DOHH2 (cell line): ENCODE measurements around the gene VANGL2.

Source experiments
- H3F3A ChIP-seq: fragments of 200-600 bp; sonication (generic), shearing (Covaris generic); 2 replicates; pipeline ENCODE4 v1.6.0; 2016; ENCODE audit warnings: antibody characterized with exemption, mild to moderate bottlenecking; ENCODE audit not compliant: control insufficient read depth, insufficient read depth
- H3K27ac ChIP-seq: fragments of 200-600 bp; sonication (generic); 2 replicates; pipeline ENCODE4 v1.5.1; 2014; ENCODE audit warnings: low read depth, mild to moderate bottlenecking, low read length, moderate library complexity
- H3K27me3 ChIP-seq: fragments of 200-600 bp; sonication (generic); 2 replicates; pipeline ENCODE4 v1.6.1; 2014; ENCODE audit warnings: mild to moderate bottlenecking, low read length, mixed read lengths; ENCODE audit not compliant: control insufficient read depth
- H3K36me3 ChIP-seq: fragments of 200-600 bp; sonication (generic); 2 replicates; pipeline ENCODE4 v1.6.1; 2014; ENCODE audit warnings: mild to moderate bottlenecking, low read length, moderate library complexity, mixed read lengths; ENCODE audit not compliant: control insufficient read depth
- H3K4me1 ChIP-seq: fragments of 200-600 bp; sonication (generic); 2 replicates; pipeline ENCODE4 v1.6.1; 2014; ENCODE audit warnings: mild to moderate bottlenecking, low read length, mixed read lengths; ENCODE audit not compliant: control insufficient read depth
- H3K4me2 ChIP-seq: fragments of 200-600 bp; sonication (generic); 2 replicates; pipeline ENCODE4 v1.6.0; 2014; ENCODE audit warnings: mild to moderate bottlenecking, low read length, moderate library complexity
- H3K4me3 ChIP-seq: fragments of 200-600 bp; sonication (generic); 2 replicates; pipeline ENCODE4 v1.5.1; 2014; ENCODE audit warnings: mild to moderate bottlenecking, low read length, mixed read lengths
- H3K79me2 ChIP-seq: fragments of 200-600 bp; sonication (generic); 2 replicates; pipeline ENCODE4 v1.6.1; 2014; ENCODE audit warnings: mild to moderate bottlenecking, low read length, mixed read lengths; ENCODE audit not compliant: control insufficient read depth
- H3K9me2 ChIP-seq: fragments of 200-600 bp; sonication (generic); replicated peaks from 2 replicates; pipeline ENCODE4 v1.6.1; 2014; ENCODE audit warnings: mild to moderate bottlenecking, low read length, mixed read lengths; ENCODE audit not compliant: control insufficient read depth
- H3K9me3 ChIP-seq: fragments of 200-600 bp; sonication (generic); 2 replicates; pipeline ENCODE4 v1.6.1; 2014; ENCODE audit warnings: antibody characterized with exemption, low read length, mixed read lengths; ENCODE audit not compliant: control insufficient read depth, insufficient read depth
- H4K20me1 ChIP-seq: fragments of 200-600 bp; sonication (generic); 2 replicates; pipeline ENCODE4 v1.6.0; 2014; ENCODE audit warnings: low read depth, mild to moderate bottlenecking, antibody characterized with exemption, low read length, moderate library complexity; ENCODE audit not compliant: control insufficient read depth, insufficient read depth
- EZH2phosphoT487 ChIP-seq: fragments of 200-600 bp; sonication (generic); IDR thresholded peaks from 2 replicates; pipeline ENCODE4 v1.6.1; 2017; ENCODE audit warnings: borderline replicate concordance, mild to moderate bottlenecking, antibody characterized with exemption, low read length, moderate library complexity, mixed read lengths
- TF ChIP-seq, protein P1 (sequence below): fragments of 200-600 bp; sonication (generic); IDR thresholded peaks from one replicate; pipeline ENCODE4 v1.5.1; 2014; ENCODE audit warnings: antibody characterized with exemption, mild to moderate bottlenecking, low read depth, low read length; ENCODE audit not compliant: poor library complexity, severe bottlenecking

The VANGL2 gene

DNA sequence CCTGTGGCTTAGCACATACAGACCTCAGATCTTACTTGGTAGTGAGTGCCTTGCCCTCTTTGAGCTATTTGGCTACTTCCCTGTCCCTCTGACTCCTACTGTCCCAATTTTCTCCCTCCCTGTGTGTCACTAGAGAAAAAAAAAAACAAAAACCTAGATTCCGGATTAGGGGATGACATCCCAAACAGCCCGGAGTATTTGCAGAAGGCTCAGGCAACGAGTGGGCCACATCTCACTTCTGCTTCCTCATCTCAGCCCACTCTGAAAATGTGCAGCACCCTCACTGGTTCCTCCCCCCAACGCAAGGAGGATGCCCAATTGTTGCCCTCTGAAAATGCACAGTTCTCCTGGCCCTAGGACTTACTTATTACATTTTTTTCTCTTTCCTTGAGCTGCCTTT, 28.6 kb upstream of the VANGL2 start:
- H3K9me2 ChIP-seq = no peaks in the 10 kb centered on the region
- TF ChIP-seq, protein P1, sequence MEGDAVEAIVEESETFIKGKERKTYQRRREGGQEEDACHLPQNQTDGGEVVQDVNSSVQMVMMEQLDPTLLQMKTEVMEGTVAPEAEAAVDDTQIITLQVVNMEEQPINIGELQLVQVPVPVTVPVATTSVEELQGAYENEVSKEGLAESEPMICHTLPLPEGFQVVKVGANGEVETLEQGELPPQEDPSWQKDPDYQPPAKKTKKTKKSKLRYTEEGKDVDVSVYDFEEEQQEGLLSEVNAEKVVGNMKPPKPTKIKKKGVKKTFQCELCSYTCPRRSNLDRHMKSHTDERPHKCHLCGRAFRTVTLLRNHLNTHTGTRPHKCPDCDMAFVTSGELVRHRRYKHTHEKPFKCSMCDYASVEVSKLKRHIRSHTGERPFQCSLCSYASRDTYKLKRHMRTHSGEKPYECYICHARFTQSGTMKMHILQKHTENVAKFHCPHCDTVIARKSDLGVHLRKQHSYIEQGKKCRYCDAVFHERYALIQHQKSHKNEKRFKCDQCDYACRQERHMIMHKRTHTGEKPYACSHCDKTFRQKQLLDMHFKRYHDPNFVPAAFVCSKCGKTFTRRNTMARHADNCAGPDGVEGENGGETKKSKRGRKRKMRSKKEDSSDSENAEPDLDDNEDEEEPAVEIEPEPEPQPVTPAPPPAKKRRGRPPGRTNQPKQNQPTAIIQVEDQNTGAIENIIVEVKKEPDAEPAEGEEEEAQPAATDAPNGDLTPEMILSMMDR = no peak
- no peak for TF ChIP-seq EZH2phosphoT487
- no peaks in the 10 kb centered on the region for H3K9me3 ChIP-seq
- peaks cover 16% of the 10 kb centered on the region for H3K4me1 ChIP-seq
- no peak overlapping the region for H3K4me3 ChIP-seq
- no peaks in the 10 kb centered on the region for H3K36me3 ChIP-seq
- H4K20me1 ChIP-seq = no peaks in the 10 kb centered on the region
- no peaks in the 10 kb centered on the region for H3K79me2 ChIP-seq
- H3K27me3 ChIP-seq = peaks cover 20% of the 10 kb centered on the region
- H3F3A ChIP-seq = no peaks in the 10 kb centered on the region
- H3K27ac ChIP-seq = no peak overlapping the region
- no peak overlapping the region for H3K4me2 ChIP-seq

DNA sequence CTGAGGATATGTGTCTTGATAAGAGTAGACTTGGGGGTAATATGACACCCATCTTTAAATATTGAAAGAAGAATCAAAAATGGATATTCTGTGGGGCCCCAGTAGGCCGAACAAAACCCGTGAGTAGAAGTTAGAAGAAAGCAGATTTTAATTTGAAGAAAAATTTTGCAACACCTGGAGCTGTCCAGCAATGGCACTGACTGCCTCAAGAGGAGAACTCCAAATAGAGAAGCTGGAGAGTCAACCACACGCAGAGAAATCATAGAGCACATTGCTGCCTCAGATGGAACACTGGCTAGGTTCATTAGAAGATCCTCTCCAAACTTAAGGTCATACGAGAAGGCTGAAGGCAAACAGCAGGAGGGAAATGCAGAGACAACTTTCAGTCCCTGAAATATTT, 26.7 kb upstream of the VANGL2 start:
- Histone ChIP-seq H3K27me3 (peaks cover 7% of the 10 kb centered on the region; the same call in 1 of the 2 replicates), H3K4me3 (no peak overlapping the region), H3K9me3 (no peaks in the 10 kb centered on the region), H3K4me2 (no peak overlapping the region), H3K4me1 (peaks cover 16% of the 10 kb centered on the region), H3K27ac (no peak overlapping the region), H4K20me1 (no peaks in the 10 kb centered on the region), H3K36me3 (no peaks in the 10 kb centered on the region), H3K79me2 (no peaks in the 10 kb centered on the region), H3K9me2 (no peaks in the 10 kb centered on the region), H3F3A (no peaks in the 10 kb centered on the region)
- TF ChIP-seq EZH2phosphoT487 = no peak
- TF ChIP-seq, protein P1 = no peak

DNA sequence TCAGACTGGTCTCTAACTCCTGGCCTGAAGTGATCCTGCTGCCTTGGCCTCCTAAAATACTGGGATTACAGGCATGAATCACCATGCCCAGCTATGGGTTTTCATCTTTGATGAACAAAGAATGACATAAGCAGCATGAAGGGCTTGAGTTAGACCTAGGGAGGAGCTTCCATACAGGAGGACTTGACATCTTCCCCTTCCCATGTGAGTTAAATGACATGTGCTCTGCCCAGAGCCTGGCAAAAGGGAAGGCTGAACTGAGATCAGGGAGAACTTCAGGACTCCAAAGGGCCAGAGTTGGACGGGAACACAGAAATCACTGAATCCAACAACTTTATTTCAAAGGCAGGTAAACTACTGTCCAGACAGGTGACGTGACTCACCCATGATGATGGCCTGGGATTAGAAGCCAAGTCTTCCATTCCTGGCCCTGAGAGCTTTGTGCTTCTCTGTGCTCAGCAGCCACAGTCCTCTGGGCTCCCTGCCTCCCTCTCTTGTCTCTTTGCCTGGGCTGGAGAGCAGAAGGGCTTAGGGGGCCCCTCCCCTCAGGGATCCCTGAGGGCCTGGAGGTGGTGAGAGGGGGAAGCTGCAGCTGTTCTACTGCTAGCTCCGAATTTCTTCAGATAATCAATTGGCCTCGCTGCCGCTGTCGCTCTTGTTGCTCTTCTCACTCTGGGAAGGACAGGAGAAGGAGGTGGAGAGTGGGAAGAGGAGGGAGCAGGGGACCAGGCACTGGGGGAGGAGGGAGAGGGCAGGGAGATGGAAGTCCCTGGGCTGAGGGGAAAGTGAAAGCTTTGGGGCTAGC, 25.9 kb upstream of the VANGL2 start:
- no peaks in the 10 kb centered on the region for H3K79me2 ChIP-seq
- H3K27ac ChIP-seq = no peak overlapping the region
- no peak overlapping the region for H3K4me2 ChIP-seq
- H3K27me3 ChIP-seq = peaks cover 7% of the 10 kb centered on the region
- peaks cover 16% of the 10 kb centered on the region for H3K4me1 ChIP-seq
- H3K9me2 ChIP-seq = no peaks in the 10 kb centered on the region
- H3K4me3 ChIP-seq = no peak overlapping the region
- H3K36me3 ChIP-seq = no peaks in the 10 kb centered on the region
- H4K20me1 ChIP-seq = no peaks in the 10 kb centered on the region
- TF ChIP-seq, protein P1 = no peak
- no peak for TF ChIP-seq EZH2phosphoT487
- no peaks in the 10 kb centered on the region for H3K9me3 ChIP-seq
- no peaks in the 10 kb centered on the region for H3F3A ChIP-seq
